Suppressor macrophage treated with lipopolysaccharide for 4 hours (primary cell): ENCODE results near the gene SCFD1.
"Not testable (repeated sequence)": the region's sequence is repeated elsewhere in the genome, so short reads cannot be mapped to it uniquely, and the experiment has no call there.

ENCODE experiments used
- DNase-seq: peaks from one replicate; pipeline ENCODE4 v3.0.0-alpha.2; 2020

The SCFD1 gene

GRCh38 chr14:30614155-30614554, 8.0 kb upstream of the SCFD1 start:
- no peak for DNase-seq

- DNase-seq: peak; percentile 87
Measured at GRCh38 chr14:30620178-30620577, 1.9 kb upstream of the SCFD1 start.

- peak; percentile 62 for DNase-seq
Measured at GRCh38 chr14:30621354-30621939, 672 bp upstream of the SCFD1 start.

- no peak for DNase-seq
Measured at GRCh38 chr14:30623412-30624131, 1.5 kb downstream of the SCFD1 start.

GRCh38 chr14:30624132-30624423, 2.0 kb downstream of the SCFD1 start:
- no peak for DNase-seq

GRCh38 chr14:30625533-30625932, 3.4 kb downstream of the SCFD1 start:
- DNase-seq: no peak

- DNase-seq: not testable (repeated sequence)
Measured at GRCh38 chr14:30629432-30629831, 7.3 kb downstream of the SCFD1 start.

GRCh38 chr14:30630248-30630647, 8.1 kb downstream of the SCFD1 start:
- no peak for DNase-seq

- no peak for DNase-seq
Measured at GRCh38 chr14:30632730-30633129, 10.6 kb downstream of the SCFD1 start.

- DNase-seq: peak; percentile 31
Measured at GRCh38 chr14:30638926-30639325, 16.8 kb downstream of the SCFD1 start.

GRCh38 chr14:30641207-30641606, 19.1 kb downstream of the SCFD1 start:
- no peak for DNase-seq

- DNase-seq: not testable (repeated sequence)
Measured at GRCh38 chr14:30644462-30644861, 22.3 kb downstream of the SCFD1 start.

- no peak for DNase-seq
Measured at GRCh38 chr14:30645600-30645999, 23.5 kb downstream of the SCFD1 start.

GRCh38 chr14:30648471-30648870, 26.4 kb downstream of the SCFD1 start:
- DNase-seq: no peak

GRCh38 chr14:30651937-30652336, 29.8 kb downstream of the SCFD1 start:
- no peak for DNase-seq

- no peak for DNase-seq
Measured at GRCh38 chr14:30655124-30655523, 33.0 kb downstream of the SCFD1 start.

- no peak for DNase-seq
Measured at GRCh38 chr14:30655658-30656057, 33.5 kb downstream of the SCFD1 start.

- DNase-seq: peak; percentile 51
Measured at GRCh38 chr14:30656190-30656632, 34.1 kb downstream of the SCFD1 start.

- DNase-seq: no peak
Measured at GRCh38 chr14:30657050-30657449, 34.9 kb downstream of the SCFD1 start.

GRCh38 chr14:30657606-30658163, 35.6 kb downstream of the SCFD1 start:
- peak; percentile 12 for DNase-seq

- no peak for DNase-seq
Measured at GRCh38 chr14:30658645-30659044, 36.5 kb downstream of the SCFD1 start.

- DNase-seq: no peak
Measured at GRCh38 chr14:30669594-30669993, 47.5 kb downstream of the SCFD1 start.

- peak; percentile 10 for DNase-seq
Measured at GRCh38 chr14:30673071-30673470, 51.0 kb downstream of the SCFD1 start.

GRCh38 chr14:30678926-30679431, 56.9 kb downstream of the SCFD1 start:
- no peak for DNase-seq
